ENCODE data around the gene DENND2A. TPM values are rescaled to one million over a fixed set of nuclear protein-coding genes. Genes with fewer than 3 reads are reported as not detected.

DENND2A gene
- total RNA-seq, 1 experiment from 2014 or later = 0.16 TPM

DNA sequence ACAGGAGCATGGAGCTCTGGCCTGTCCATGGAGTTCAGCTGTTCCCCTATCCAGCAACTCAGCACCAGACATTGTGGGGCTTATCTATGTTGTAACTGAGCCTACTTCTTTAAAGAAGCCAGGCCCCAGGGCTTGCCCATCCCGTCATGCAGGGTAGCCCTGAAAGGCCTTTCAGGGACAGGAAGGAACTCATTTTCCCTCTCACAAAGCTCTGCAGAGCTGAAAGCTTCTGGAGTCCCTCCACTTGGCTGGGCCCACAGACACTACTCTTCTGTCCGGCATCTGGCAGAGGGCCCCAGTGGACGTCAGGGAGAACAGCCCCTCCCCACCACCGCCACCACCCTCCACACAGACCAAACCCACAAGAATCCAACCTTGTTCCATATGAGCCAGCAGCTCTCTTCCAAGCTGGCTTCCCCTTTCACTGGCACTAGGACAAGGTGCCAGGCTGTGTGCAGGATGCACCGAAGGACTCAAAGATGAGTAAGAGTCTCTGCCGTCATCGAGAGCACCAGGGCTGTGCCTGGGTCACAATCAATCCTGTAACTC is 33.1 kb downstream of the DENND2A start:
- in situ Hi-C loops (cut with HindIII; ENCODE audit: low pct_unique_long_range_greater_than_20kb, low sequenced_read_pairs) = no loop called here
- DNase-seq (ENCODE audit: low read depth, low spot score) = peak; percentile 74

DNA sequence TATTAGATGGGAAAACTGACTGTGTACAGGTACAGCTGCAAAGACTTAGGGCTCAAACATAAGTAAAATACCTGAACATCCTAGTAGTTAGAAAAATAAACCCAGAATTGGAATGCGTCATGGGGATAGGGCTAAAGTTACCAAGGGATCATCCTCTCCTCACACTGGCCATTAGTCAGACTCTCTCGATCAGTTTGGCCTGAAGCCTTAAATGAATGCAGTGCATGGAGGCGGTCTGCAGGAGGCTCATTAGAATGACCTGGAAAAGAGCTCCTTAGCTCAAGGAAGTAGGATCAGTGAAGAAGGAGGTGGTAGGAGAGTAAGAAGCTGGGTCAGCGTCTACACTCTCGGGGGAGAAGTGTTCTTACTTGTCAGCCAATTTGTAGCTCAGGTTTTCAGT is 35.3 kb downstream of the DENND2A start:
- in situ Hi-C loops (cut with HindIII; ENCODE audit: low pct_unique_long_range_greater_than_20kb, low sequenced_read_pairs) = no loop called here
- DNase-seq (ENCODE audit: low read depth, low spot score) = peak; percentile 23

DNA sequence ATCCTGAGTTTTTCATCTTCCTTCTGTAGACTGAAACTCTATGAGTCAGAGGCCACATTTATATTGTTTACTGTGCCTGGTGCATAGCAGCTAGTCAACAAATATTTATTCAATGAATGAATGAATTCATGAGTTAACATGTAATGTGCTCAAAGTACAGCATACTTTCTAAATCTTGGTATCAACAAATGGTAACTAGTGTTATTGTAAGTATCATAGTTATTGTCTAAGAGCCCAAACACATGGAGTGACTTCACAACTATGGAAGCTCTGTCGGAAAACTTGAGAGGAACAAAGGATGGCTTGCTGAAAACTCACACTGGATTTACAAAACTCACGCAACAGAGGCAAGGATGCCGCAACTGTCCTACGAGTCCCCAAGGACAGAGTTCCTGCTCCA is 35.9 kb downstream of the DENND2A start:
- in situ Hi-C loops (cut with HindIII; ENCODE audit: low pct_unique_long_range_greater_than_20kb, low sequenced_read_pairs) = no loop called here
- DNase-seq (ENCODE audit: low read depth, low spot score) = no peak

GRCh38 chr7:140604076-140604475 is 36.5 kb downstream of the DENND2A start:
- no peak for DNase-seq (ENCODE audit: low read depth, low spot score)
- in situ Hi-C loops (cut with HindIII; ENCODE audit: low pct_unique_long_range_greater_than_20kb, low sequenced_read_pairs) = no loop called here

- DNase-seq (ENCODE audit: low read depth, low spot score) = no peak
- in situ Hi-C loops (cut with HindIII; ENCODE audit: low pct_unique_long_range_greater_than_20kb, low sequenced_read_pairs) = no loop called here
These were observed 38.9 kb downstream of the DENND2A start for GRCh38 chr7:140601566-140602174.

DNA sequence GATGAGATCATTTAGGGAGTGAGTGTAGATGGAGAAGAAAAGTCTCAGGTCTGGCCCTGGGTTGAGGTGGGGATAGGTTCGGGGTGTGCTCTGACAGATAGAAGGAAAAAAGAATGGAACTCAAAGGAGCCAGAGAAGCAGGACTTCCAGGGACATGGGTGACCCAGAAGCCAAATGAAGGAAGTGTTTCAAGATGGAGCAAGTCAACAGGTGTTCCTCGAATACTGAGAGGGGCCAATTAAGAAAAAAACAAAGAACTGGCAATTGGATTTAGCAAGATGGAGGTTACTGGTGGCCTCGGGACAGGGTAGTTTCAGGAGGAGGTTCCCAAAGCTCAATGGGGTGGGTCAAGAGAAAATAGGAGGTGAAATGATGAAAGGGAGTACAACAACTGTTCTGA is 40.3 kb downstream of the DENND2A start:
- DNase-seq (ENCODE audit: low read depth, low spot score) = no peak
- in situ Hi-C loops (cut with HindIII; ENCODE audit: low pct_unique_long_range_greater_than_20kb, low sequenced_read_pairs) = no loop called here

GRCh38 chr7:140597428-140597949 is 43.1 kb downstream of the DENND2A start:
- in situ Hi-C loops (cut with HindIII; ENCODE audit: low pct_unique_long_range_greater_than_20kb, low sequenced_read_pairs) = no loop called here

DNA sequence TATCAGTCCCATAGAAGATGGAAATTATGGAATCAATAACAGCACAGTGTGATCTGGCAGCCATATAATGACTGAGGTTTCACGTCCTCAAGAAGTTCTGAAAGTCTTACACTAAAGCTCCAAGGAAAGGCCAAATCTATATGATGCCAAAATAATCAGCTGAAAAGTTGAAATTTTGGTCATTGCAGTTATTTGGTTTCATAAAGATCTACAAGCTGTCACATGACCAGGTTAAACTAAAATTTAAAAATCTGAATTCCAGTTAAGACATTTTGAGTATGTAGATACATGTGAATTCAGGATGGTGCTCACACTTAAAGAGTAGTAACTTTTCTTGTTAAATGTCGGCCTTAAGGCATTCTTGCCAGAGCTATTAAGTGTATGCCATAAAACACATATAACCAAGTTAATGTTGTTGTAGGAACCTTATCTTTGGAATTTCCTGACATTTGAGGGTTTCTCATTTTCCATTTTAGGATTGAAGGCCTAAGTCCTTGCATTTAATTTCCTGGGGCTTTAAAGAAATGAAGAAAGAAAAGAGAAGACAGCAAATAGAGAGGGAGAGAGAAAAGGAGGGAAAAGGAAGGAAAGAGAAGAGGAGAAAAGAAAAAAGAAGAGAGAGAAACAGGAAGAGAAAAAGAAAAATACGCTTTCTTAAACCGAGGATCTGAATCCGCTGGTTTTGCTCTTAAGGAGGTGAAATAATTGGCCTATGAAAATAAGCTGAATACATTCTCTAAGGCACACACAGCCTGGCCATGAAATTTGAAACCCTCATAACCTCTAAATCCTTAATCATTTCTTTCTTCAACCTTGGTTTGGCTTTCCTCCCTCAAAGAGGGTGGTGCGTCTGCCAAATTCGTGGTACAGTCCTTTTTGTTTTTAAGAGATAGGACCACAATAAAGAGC is 43.8 kb downstream of the DENND2A start:
- no peak for DNase-seq (ENCODE audit: low read depth, low spot score)
- in situ Hi-C loops (cut with HindIII; ENCODE audit: low pct_unique_long_range_greater_than_20kb, low sequenced_read_pairs) = no loop called here

More at GRCh38 chr7:140597428-140597949, 43.1 kb downstream of the DENND2A start:
- no peak for DNase-seq (ENCODE audit: low read depth, low spot score)

DNA sequence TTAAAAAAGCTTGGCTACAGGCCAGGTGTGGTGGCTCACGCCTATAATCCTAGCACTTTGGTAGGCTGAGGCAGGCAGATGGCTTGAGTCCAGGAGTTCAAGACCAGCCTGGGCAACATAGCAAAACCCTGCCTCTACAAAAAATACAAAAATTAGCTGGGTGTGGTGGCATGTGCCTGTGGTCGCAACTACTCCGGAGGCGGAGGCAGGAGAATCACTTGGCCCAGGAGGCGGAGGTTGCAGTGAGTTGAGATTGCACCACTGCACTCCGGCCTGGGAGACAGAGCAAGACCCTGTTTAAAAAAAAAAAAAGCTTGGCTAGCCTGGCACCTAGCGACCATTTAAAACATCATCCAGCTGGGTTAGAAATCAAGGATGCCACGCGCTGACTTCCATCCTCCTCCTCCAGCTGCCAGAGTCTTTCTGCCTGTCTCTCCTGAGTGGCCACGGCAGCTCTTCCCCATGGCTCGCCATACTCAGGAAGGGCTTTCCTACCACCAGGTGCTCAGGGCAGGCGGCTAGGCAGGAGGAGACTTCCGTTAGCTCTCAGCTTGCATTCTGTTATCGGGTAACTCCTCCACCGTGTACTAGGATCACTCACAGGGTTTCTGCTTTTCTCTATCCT is 45.0 kb downstream of the DENND2A start:
- in situ Hi-C loops (cut with HindIII; ENCODE audit: low pct_unique_long_range_greater_than_20kb, low sequenced_read_pairs) = no loop called here

GRCh38 chr7:140594131-140594691 is 46.4 kb downstream of the DENND2A start:
- in situ Hi-C loops (cut with HindIII; ENCODE audit: low pct_unique_long_range_greater_than_20kb, low sequenced_read_pairs) = no loop called here
- no peak for DNase-seq (ENCODE audit: low read depth, low spot score)

More for the DNA sequence above, 45.0 kb downstream of the DENND2A start:
- no peak for DNase-seq (ENCODE audit: low read depth, low spot score)

- no peak for DNase-seq (ENCODE audit: low read depth, low spot score)
- in situ Hi-C loops (cut with HindIII; ENCODE audit: low pct_unique_long_range_greater_than_20kb, low sequenced_read_pairs) = no loop called here
These were observed 47.0 kb downstream of the DENND2A start for GRCh38 chr7:140593672-140593982.

- in situ Hi-C loops (cut with HindIII; ENCODE audit: low pct_unique_long_range_greater_than_20kb, low sequenced_read_pairs) = no loop called here
- no peak for DNase-seq (ENCODE audit: low read depth, low spot score)
These were observed 47.5 kb downstream of the DENND2A start for GRCh38 chr7:140592964-140593671.

GRCh38 chr7:140591180-140591902 is 49.3 kb downstream of the DENND2A start:
- in situ Hi-C loops (cut with HindIII; ENCODE audit: low pct_unique_long_range_greater_than_20kb, low sequenced_read_pairs) = no loop called here
- DNase-seq (ENCODE audit: low read depth, low spot score) = no peak

DNA sequence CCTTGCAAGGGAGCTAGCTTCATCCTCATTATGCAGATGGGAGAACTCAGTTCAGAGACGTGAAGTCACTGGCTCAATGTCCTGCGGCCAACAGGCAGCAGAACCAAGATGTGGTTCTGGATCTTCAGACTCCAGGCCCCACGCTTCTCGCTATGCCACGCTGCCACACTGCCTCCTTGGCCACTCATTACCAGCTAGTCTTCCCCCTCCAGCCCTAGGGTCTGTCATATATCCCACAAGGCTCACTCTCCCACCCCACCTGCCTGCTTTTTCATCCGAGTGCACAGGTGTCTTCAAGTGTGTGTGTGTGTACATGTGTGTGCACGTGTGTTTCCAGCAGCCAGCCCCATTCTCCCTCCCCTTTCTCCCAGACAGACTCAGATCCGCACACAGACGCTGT is 53.4 kb downstream of the DENND2A start:
- in situ Hi-C loops (cut with HindIII; ENCODE audit: low pct_unique_long_range_greater_than_20kb, low sequenced_read_pairs) = no loop called here
- no peak for DNase-seq (ENCODE audit: low read depth, low spot score)

GRCh38 chr7:140586516-140586915 is 54.1 kb downstream of the DENND2A start:
- no peak for DNase-seq (ENCODE audit: low read depth, low spot score)
- in situ Hi-C loops (cut with HindIII; ENCODE audit: low pct_unique_long_range_greater_than_20kb, low sequenced_read_pairs) = no loop called here

GRCh38 chr7:140585333-140585732 is 55.3 kb downstream of the DENND2A start:
- in situ Hi-C loops (cut with HindIII; ENCODE audit: low pct_unique_long_range_greater_than_20kb, low sequenced_read_pairs) = no loop called here
- no peak for DNase-seq (ENCODE audit: low read depth, low spot score)

Data from SK-MEL-5 (cell line).